Measurements from ENCODE around the gene ATP10D. TPM values are rescaled to one million over a fixed set of nuclear protein-coding genes. Genes with fewer than 3 reads are reported as not detected.
A peak's percentile ranks its signal among the peaks of the same experiment; 100 is the strongest.
"Not testable (repeated sequence)": the region's sequence is repeated elsewhere in the genome, so short reads cannot be mapped to it uniquely, and the experiment has no call there.

ATP10D gene
- total RNA-seq, 2 experiments from 2014 or later, result 10.9 to 16.1 TPM

GRCh38 chr4:47531241-47531953 is 46.3 kb downstream of the ATP10D start:
- POLR2A ChIA-PET, result interaction anchor here (0.8 to 1.1 kb wide), 4 partner anchors 11 to 68 kb away, joined by 3 to 5 read pairs (median 4); partner anchors contain the start of genes ATP10D and COMMD8
- H3K27ac Mint-ChIP-seq, result peak overlapping the region; percentile 91
- DNase-seq, result peak; percentile 56

GRCh38 chr4:47531954-47532321 is 46.9 kb downstream of the ATP10D start:
- DNase-seq (no peak), ATAC-seq (ENCODE audit: low read depth) (no peak)
- Mint-ChIP-seq H3K36me3 (peaks cover 65% of the 10 kb centered on the region), H3K27me3 (no peaks in the 10 kb centered on the region), H3K27ac (peak overlapping the region; percentile 91), H3K4me3 (peak overlapping the region; percentile 67), H3K4me1 (peaks cover 55% of the 10 kb centered on the region), H3K9me3 (peaks cover 14% of the 10 kb centered on the region)
- POLR2A ChIA-PET, result interaction anchor here (0.8 to 1.1 kb wide), 5 partner anchors 11 to 809 kb away, joined by 3 to 5 read pairs (median 3); partner anchors contain the start of genes ATP10D and COMMD8

More at GRCh38 chr4:47531241-47531953, 46.3 kb downstream of the ATP10D start:
- peak; percentile 98 for ATAC-seq (ENCODE audit: low read depth)
- Mint-ChIP-seq H3K9me3 (peaks cover 14% of the 10 kb centered on the region), H3K27me3 (no peaks in the 10 kb centered on the region), H3K4me3 (peak overlapping the region; percentile 67), H3K4me1 (peaks cover 55% of the 10 kb centered on the region), H3K36me3 (peaks cover 66% of the 10 kb centered on the region)

- POLR2A ChIA-PET, result interaction anchor here (0.5 to 2.1 kb wide), 3 partner anchors 48 to 808 kb away, joined by 3 to 5 read pairs (median 3); partner anchors contain the start of gene ATP10D
- DNase-seq (no peak), ATAC-seq (ENCODE audit: low read depth) (no peak)
- Mint-ChIP-seq H3K4me3 (peak overlapping the region; percentile 67), H3K9me3 (peaks cover 14% of the 10 kb centered on the region), H3K27me3 (no peaks in the 10 kb centered on the region), H3K27ac (peak overlapping the region; percentile 91), H3K36me3 (peaks cover 62% of the 10 kb centered on the region), H3K4me1 (peaks cover 55% of the 10 kb centered on the region)
Measured at GRCh38 chr4:47532658-47533057, 47.6 kb downstream of the ATP10D start.

- ATAC-seq (ENCODE audit: low read depth), result no peak
- POLR2A ChIA-PET, result interaction anchor here (2.1 kb wide), 1 partner anchor 49 kb away, joined by 5 read pairs; the partner anchor contains the start of gene ATP10D
- DNase-seq, result no peak
- Mint-ChIP-seq H3K4me3 (peak overlapping the region; percentile 16), H3K27ac (peak overlapping the region; percentile 66), H3K4me1 (peaks cover 57% of the 10 kb centered on the region), H3K27me3 (no peaks in the 10 kb centered on the region), H3K9me3 (peaks cover 12% of the 10 kb centered on the region), H3K36me3 (peaks cover 58% of the 10 kb centered on the region)
Measured at GRCh38 chr4:47533689-47534347, 48.7 kb downstream of the ATP10D start.

- no peak overlapping the region for H3K27ac Mint-ChIP-seq
- H3K27me3 Mint-ChIP-seq, result no peaks in the 10 kb centered on the region
- H3K4me1 Mint-ChIP-seq, result peaks cover 57% of the 10 kb centered on the region
- H3K4me3 Mint-ChIP-seq, result no peak overlapping the region
- peaks cover 49% of the 10 kb centered on the region for H3K36me3 Mint-ChIP-seq
- ATAC-seq (ENCODE audit: low read depth) (no peak), DNase-seq (no peak)
- POLR2A ChIA-PET, result no interaction called here
- peaks cover 3% of the 10 kb centered on the region for H3K9me3 Mint-ChIP-seq
Measured at GRCh38 chr4:47534772-47535171, 49.7 kb downstream of the ATP10D start.

- peaks cover 1% of the 10 kb centered on the region for H3K9me3 Mint-ChIP-seq
- no peak for ATAC-seq (ENCODE audit: low read depth)
- peak overlapping the region; percentile 40 for H3K27ac Mint-ChIP-seq
- no peak for DNase-seq
- H3K27me3 Mint-ChIP-seq, result no peaks in the 10 kb centered on the region
- H3K4me1 Mint-ChIP-seq, result peaks cover 52% of the 10 kb centered on the region
- POLR2A ChIA-PET, result no interaction called here
- H3K4me3 Mint-ChIP-seq, result no peak overlapping the region
- H3K36me3 Mint-ChIP-seq, result peaks cover 40% of the 10 kb centered on the region
Measured at GRCh38 chr4:47535567-47536147, 50.6 kb downstream of the ATP10D start.

- Mint-ChIP-seq H3K4me1 (peaks cover 40% of the 10 kb centered on the region), H3K9me3 (peaks cover 1% of the 10 kb centered on the region), H3K36me3 (peaks cover 43% of the 10 kb centered on the region), H3K4me3 (no peak overlapping the region), H3K27me3 (no peaks in the 10 kb centered on the region), H3K27ac (no peak overlapping the region)
- POLR2A ChIA-PET, result no interaction called here
- DNase-seq, result no peak
- no peak for ATAC-seq (ENCODE audit: low read depth)
Measured at GRCh38 chr4:47536966-47537365, 51.9 kb downstream of the ATP10D start.

- peaks cover 29% of the 10 kb centered on the region for H3K4me1 Mint-ChIP-seq
- H3K27me3 Mint-ChIP-seq, result no peaks in the 10 kb centered on the region
- POLR2A ChIA-PET, result no interaction called here
- no peak overlapping the region for H3K27ac Mint-ChIP-seq
- peak; percentile 44 for ATAC-seq (ENCODE audit: low read depth)
- peaks cover 40% of the 10 kb centered on the region for H3K36me3 Mint-ChIP-seq
- no peak for DNase-seq
- H3K9me3 Mint-ChIP-seq, result peaks cover 1% of the 10 kb centered on the region
- no peak overlapping the region for H3K4me3 Mint-ChIP-seq
Measured at GRCh38 chr4:47538111-47538824, 53.2 kb downstream of the ATP10D start.

- POLR2A ChIA-PET, result no interaction called here
- no peaks in the 10 kb centered on the region for H3K27me3 Mint-ChIP-seq
- ATAC-seq (ENCODE audit: low read depth) (no peak), DNase-seq (no peak)
- H3K9me3 Mint-ChIP-seq, result peaks cover 1% of the 10 kb centered on the region
- H3K36me3 Mint-ChIP-seq, result peaks cover 38% of the 10 kb centered on the region
- H3K27ac Mint-ChIP-seq, result peak overlapping the region; percentile 36
- H3K4me3 Mint-ChIP-seq, result no peak overlapping the region
- H3K4me1 Mint-ChIP-seq, result peaks cover 27% of the 10 kb centered on the region
Measured at GRCh38 chr4:47538825-47539154, 53.7 kb downstream of the ATP10D start.

GRCh38 chr4:47542640-47543039 is 57.6 kb downstream of the ATP10D start:
- peaks cover 31% of the 10 kb centered on the region for H3K36me3 Mint-ChIP-seq
- POLR2A ChIA-PET, result interaction anchor here (1.1 kb wide), 1 partner anchor 11 kb away, joined by 4 read pairs; no protein-coding TSS in a partner anchor
- H3K27me3 Mint-ChIP-seq; H3K4me1 Mint-ChIP-seq; H3K27ac Mint-ChIP-seq; H3K9me3 Mint-ChIP-seq; DNase-seq; H3K4me3 Mint-ChIP-seq; ATAC-seq (ENCODE audit: low read depth): not testable (repeated sequence)

GRCh38 chr4:47543331-47543730 is 58.3 kb downstream of the ATP10D start:
- H3K9me3 Mint-ChIP-seq, result no peaks in the 10 kb centered on the region
- H3K27me3 Mint-ChIP-seq, result no peaks in the 10 kb centered on the region
- POLR2A ChIA-PET, result no interaction called here
- DNase-seq, result no peak
- no peak for ATAC-seq (ENCODE audit: low read depth)
- no peak overlapping the region for H3K4me3 Mint-ChIP-seq
- H3K36me3 Mint-ChIP-seq, result peaks cover 32% of the 10 kb centered on the region
- peaks cover 5% of the 10 kb centered on the region for H3K4me1 Mint-ChIP-seq
- no peak overlapping the region for H3K27ac Mint-ChIP-seq

GRCh38 chr4:47550357-47550756 is 65.3 kb downstream of the ATP10D start:
- ATAC-seq (ENCODE audit: low read depth); H3K27me3 Mint-ChIP-seq; POLR2A ChIA-PET; H3K27ac Mint-ChIP-seq; H3K4me3 Mint-ChIP-seq; H3K9me3 Mint-ChIP-seq; DNase-seq; H3K4me1 Mint-ChIP-seq: not testable (repeated sequence)
- H3K36me3 Mint-ChIP-seq, result peaks cover 31% of the 10 kb centered on the region

GRCh38 chr4:47550899-47551548 is 65.9 kb downstream of the ATP10D start:
- ATAC-seq (ENCODE audit: low read depth) (no peak), DNase-seq (no peak)
- Mint-ChIP-seq H3K4me1 (no peaks in the 10 kb centered on the region), H3K36me3 (peaks cover 27% of the 10 kb centered on the region), H3K9me3 (no peaks in the 10 kb centered on the region), H3K27ac (no peak overlapping the region), H3K4me3 (no peak overlapping the region), H3K27me3 (no peaks in the 10 kb centered on the region)
- POLR2A ChIA-PET, result no interaction called here

Measured in activated naive CD8-positive, alpha-beta T cell treated with anti-CD3 and anti-CD28 coated beads, Interleukin-2, amount 10 ng/mL, durations not matched to agents 7 days and 5 days (primary cell).